Lower leg skin (tissue), 3 donors: ENCODE results near the gene GBF1.

Source experiments
- POLR2A ChIP-seq, 2 donors: fragments of 450-650 bp; IDR thresholded peaks; one replicate each; pipeline ENCODE4 v1.6.1; 2016 to 2017; ENCODE audit warnings: antibody characterized with exemption in 2 of 2, mild to moderate bottlenecking in 1 of 2, moderate library complexity in 1 of 2
- TF ChIP-seq, protein P1 (sequence below), 3 donors: fragments of 450-650 bp; IDR thresholded peaks; one replicate each; pipeline ENCODE4 v1.5.1; 2016; ENCODE audit warnings: antibody characterized with exemption in 3 of 3, mild to moderate bottlenecking in 3 of 3, moderate library complexity in 2 of 3

DNA sequence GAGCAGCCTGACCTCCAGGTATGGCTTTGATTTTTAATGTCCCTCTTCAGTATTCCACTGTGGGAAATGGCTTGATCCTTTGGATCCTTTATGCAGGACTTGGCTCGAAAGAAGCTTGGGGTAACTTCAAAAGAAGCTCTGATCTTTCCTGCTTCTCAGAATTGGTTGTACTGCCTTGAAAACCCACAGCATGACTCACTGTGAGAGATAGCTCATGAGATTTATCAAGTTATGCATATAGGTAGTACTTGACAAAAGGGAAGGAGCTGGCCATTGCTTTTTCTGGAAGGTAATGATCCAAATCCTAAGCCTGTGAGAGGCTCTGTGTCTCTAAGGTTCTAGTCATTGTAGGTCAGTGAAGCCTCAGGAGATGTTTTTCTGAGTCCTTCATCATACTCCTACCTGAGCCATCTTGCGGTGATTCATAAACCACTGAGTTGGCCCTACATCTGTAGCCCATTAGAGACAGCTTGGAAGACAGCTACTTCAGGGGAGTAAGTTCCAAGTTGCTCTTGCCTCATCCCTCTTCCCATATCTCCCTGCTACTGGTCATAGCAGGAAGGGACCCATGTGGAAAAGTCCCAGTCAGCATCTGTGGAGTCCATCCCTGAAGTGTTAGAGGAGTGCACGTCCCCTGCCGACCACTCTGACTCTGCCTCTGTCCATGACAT, 113.5 kb downstream of the GBF1 start:
- TF ChIP-seq, protein P1, sequence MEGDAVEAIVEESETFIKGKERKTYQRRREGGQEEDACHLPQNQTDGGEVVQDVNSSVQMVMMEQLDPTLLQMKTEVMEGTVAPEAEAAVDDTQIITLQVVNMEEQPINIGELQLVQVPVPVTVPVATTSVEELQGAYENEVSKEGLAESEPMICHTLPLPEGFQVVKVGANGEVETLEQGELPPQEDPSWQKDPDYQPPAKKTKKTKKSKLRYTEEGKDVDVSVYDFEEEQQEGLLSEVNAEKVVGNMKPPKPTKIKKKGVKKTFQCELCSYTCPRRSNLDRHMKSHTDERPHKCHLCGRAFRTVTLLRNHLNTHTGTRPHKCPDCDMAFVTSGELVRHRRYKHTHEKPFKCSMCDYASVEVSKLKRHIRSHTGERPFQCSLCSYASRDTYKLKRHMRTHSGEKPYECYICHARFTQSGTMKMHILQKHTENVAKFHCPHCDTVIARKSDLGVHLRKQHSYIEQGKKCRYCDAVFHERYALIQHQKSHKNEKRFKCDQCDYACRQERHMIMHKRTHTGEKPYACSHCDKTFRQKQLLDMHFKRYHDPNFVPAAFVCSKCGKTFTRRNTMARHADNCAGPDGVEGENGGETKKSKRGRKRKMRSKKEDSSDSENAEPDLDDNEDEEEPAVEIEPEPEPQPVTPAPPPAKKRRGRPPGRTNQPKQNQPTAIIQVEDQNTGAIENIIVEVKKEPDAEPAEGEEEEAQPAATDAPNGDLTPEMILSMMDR (IDR thresholded peaks at IDR 0.05), result no peak
- no peak for TF ChIP-seq POLR2A (IDR thresholded peaks at IDR 0.05)
